H1 (cell line): Measurements from ENCODE around the gene TFF2. TPM values are rescaled to one million over a fixed set of nuclear protein-coding genes. Genes with fewer than 3 reads are reported as not detected.

Experiments
- CTCF ChIA-PET: fragments of 300-600 bp; sonication (Branson Sonifier 250); formaldehyde crosslinking; loops from one replicate; lab custom pipeline; 2021; ENCODE audit not compliant: partially characterized antibody; lab: Charles Lee
- POLR2A ChIA-PET: fragments of 300-600 bp; sonication (Branson Sonifier 250); formaldehyde crosslinking; loops from one replicate; lab custom pipeline; 2021; ENCODE audit warnings: inconsistent platforms; ENCODE audit not compliant: partially characterized antibody; lab: Charles Lee
- DNase-seq, 2 experiments: peaks; one replicate each; pipeline versions ENCODE4 v3.0.0 to v3.0.0-alpha.2; 2010 to 2022; ENCODE audit warnings: low spot score in 2 of 2, low read depth in 1 of 2, mixed read lengths in 1 of 2
- FAIRE-seq: peaks from 2 replicates; lab custom pipeline; 2011; peaks lifted over from hg19 to GRCh38; lab: Jason Lieb, UNC
- H2AFZ ChIP-seq: 2 replicates; pipeline ENCODE4 v1.8.1; 2012; ENCODE audit warnings: low read length, inconsistent platforms
- H2AK5ac ChIP-seq: 2 replicates; pipeline ENCODE4 v1.6.1; 2013; ENCODE audit warnings: low read depth, low read length
- H2BK120ac ChIP-seq: replicated peaks from 2 replicates; pipeline ENCODE3; 2013; ENCODE audit warnings: low read depth, low read length, inconsistent platforms
- H2BK12ac ChIP-seq: 2 replicates; pipeline ENCODE4 v1.6.1; 2013; ENCODE audit warnings: low read depth, low read length
- H2BK15ac ChIP-seq: 2 replicates; pipeline ENCODE4 v1.6.1; 2013; ENCODE audit warnings: low read length
- H2BK20ac ChIP-seq: 2 replicates; pipeline ENCODE4 v1.6.1; 2013; ENCODE audit warnings: low read length
- H2BK5ac ChIP-seq: 2 replicates; pipeline ENCODE4 v1.6.1; 2013; ENCODE audit warnings: low read depth, low read length
- H3K14ac ChIP-seq: 2 replicates; pipeline ENCODE4 v1.6.1; 2013; ENCODE audit warnings: inconsistent platforms; ENCODE audit not compliant: insufficient read length
- H3K18ac ChIP-seq: 2 replicates; pipeline ENCODE4 v1.6.1; 2013; ENCODE audit warnings: low read length; ENCODE audit errors: extremely low read depth
- H3K23ac ChIP-seq: 2 replicates; pipeline ENCODE4 v1.6.1; 2013; ENCODE audit warnings: inconsistent platforms; ENCODE audit not compliant: insufficient read length
- H3K23me2 ChIP-seq: 2 replicates; pipeline ENCODE4 v1.6.1; 2013; ENCODE audit warnings: low read depth, low read length
- H3K27ac ChIP-seq: 2 replicates; pipeline ENCODE4 v1.6.1; 2011; ENCODE audit warnings: low read depth, low read length, inconsistent platforms
- H3K27me3 ChIP-seq, 4 experiments: replicated peaks in 1 of 4; 1 replicate in 1 of 4; 2 replicates in 3 of 4; pipeline versions ENCODE4 v1.6.1 to v1.8.1; 2011 to 2013; ENCODE audit warnings: low read length in 3 of 4, mild to moderate bottlenecking in 3 of 4, inconsistent platforms in 2 of 4, mixed read lengths in 2 of 4, moderate library complexity in 1 of 4; ENCODE audit not compliant: control insufficient read depth in 3 of 4, insufficient read depth in 3 of 4; ENCODE audit errors: extremely low read depth in 1 of 4
- H3K36me3 ChIP-seq, 4 experiments: 2 replicates each; pipeline versions ENCODE4 v1.6.1 to v1.8.1; 2011 to 2013; ENCODE audit warnings: mild to moderate bottlenecking in 4 of 4, low read length in 3 of 4, moderate library complexity in 2 of 4, control low read depth in 1 of 4, inconsistent platforms in 1 of 4; ENCODE audit not compliant: insufficient read depth in 4 of 4, control insufficient read depth in 2 of 4
- H3K4ac ChIP-seq: replicated peaks from 2 replicates; pipeline ENCODE3; 2013; ENCODE audit warnings: low read length, low read depth, mixed read lengths, inconsistent platforms; ENCODE audit not compliant: insufficient read length
- H3K4me1 ChIP-seq, 4 experiments: replicated peaks in 1 of 4; 1 replicate in 1 of 4; 2 replicates in 3 of 4; pipeline versions ENCODE4 v1.6.1 to v1.8.1; 2011 to 2013; ENCODE audit warnings: low read length in 3 of 4, inconsistent platforms in 2 of 4, mixed read lengths in 1 of 4; ENCODE audit not compliant: insufficient read depth in 4 of 4, control insufficient read depth in 3 of 4
- H3K4me2 ChIP-seq, 2 experiments: 2 replicates each; pipeline versions ENCODE4 v1.6.1 to v1.8.1; 2011 to 2013; ENCODE audit warnings: low read depth in 2 of 2, low read length in 2 of 2, control low read depth in 1 of 2, inconsistent platforms in 1 of 2, mild to moderate bottlenecking in 1 of 2; ENCODE audit not compliant: insufficient read depth in 1 of 2
- H3K4me3 ChIP-seq, 4 experiments: fragments of 200-600, 300-600 bp in 1 of 4; sonication (generic), shearing (Covaris generic), sonication (Bioruptor Twin) in 1 of 4; 2 replicates each; pipeline versions ENCODE4 v1.5.1 to v1.8.1; 2011 to 2016; ENCODE audit warnings: low read length in 4 of 4, low read depth in 3 of 4, control low read depth in 2 of 4, inconsistent platforms in 2 of 4, mild to moderate bottlenecking in 2 of 4, mixed read lengths in 1 of 4, moderate library complexity in 1 of 4; ENCODE audit not compliant: insufficient read depth in 2 of 4; ENCODE audit errors: extremely low read depth in 1 of 4
- H3K56ac ChIP-seq: replicated peaks from 2 replicates; pipeline ENCODE3; 2013; ENCODE audit warnings: low read depth, mild to moderate bottlenecking, mixed read lengths, low read length, inconsistent platforms; ENCODE audit not compliant: insufficient read length
- H3K79me1 ChIP-seq: 2 replicates; pipeline ENCODE4 v1.6.1; 2013; ENCODE audit warnings: low read depth, low read length, control low read depth
- H3K79me2 ChIP-seq, 2 experiments: 2 replicates each; pipeline versions ENCODE4 v1.6.1 to v1.8.1; 2012 to 2013; ENCODE audit warnings: low read length in 2 of 2, mild to moderate bottlenecking in 2 of 2, inconsistent platforms in 1 of 2; ENCODE audit not compliant: insufficient read depth in 2 of 2, control insufficient read depth in 1 of 2
- H3K9ac ChIP-seq, 4 experiments: replicated peaks in 1 of 4; 1 replicate in 1 of 4; 2 replicates in 3 of 4; pipeline versions ENCODE4 v1.6.1 to v1.8.1; 2011 to 2013; ENCODE audit warnings: low read depth in 3 of 4, low read length in 3 of 4, control low read depth in 2 of 4, mild to moderate bottlenecking in 2 of 4, moderate library complexity in 2 of 4, inconsistent platforms in 1 of 4; ENCODE audit errors: extremely low read depth in 1 of 4
- H3K9me3 ChIP-seq, 2 experiments: 2 replicates each; pipeline versions ENCODE4 v1.6.1 to v1.8.1; 2012 to 2013; ENCODE audit warnings: mild to moderate bottlenecking in 2 of 2, moderate library complexity in 2 of 2, control low read depth in 1 of 2, inconsistent platforms in 1 of 2, low read depth in 1 of 2, low read length in 1 of 2, mixed read lengths in 1 of 2; ENCODE audit not compliant: insufficient read depth in 2 of 2
- H4K20me1 ChIP-seq, 2 experiments: replicated peaks in 1 of 2; 2 replicates each; pipeline versions ENCODE3 to v1.8.1; 2011 to 2013; ENCODE audit warnings: inconsistent platforms in 2 of 2, low read length in 2 of 2, mild to moderate bottlenecking in 1 of 2; ENCODE audit not compliant: insufficient read depth in 2 of 2, control insufficient read depth in 1 of 2
- H4K5ac ChIP-seq: 2 replicates; pipeline ENCODE4 v1.6.1; 2013; ENCODE audit warnings: low read length, low read depth, mixed read lengths, inconsistent platforms; ENCODE audit not compliant: insufficient read length
- H4K8ac ChIP-seq: 2 replicates; pipeline ENCODE4 v1.8.0; 2013; ENCODE audit warnings: mild to moderate bottlenecking, moderate library complexity, low read length, inconsistent platforms; ENCODE audit not compliant: insufficient read depth; ENCODE audit errors: extremely low read depth
- H4K91ac ChIP-seq: replicated peaks from 2 replicates; pipeline ENCODE3; 2013; ENCODE audit warnings: low read length, mixed read lengths, inconsistent platforms; ENCODE audit not compliant: insufficient read length
- ATF2 ChIP-seq: IDR thresholded peaks from 2 replicates; pipeline ENCODE4 v1.6.1; 2012; ENCODE audit warnings: low read length, inconsistent platforms
- CEBPB ChIP-seq: IDR thresholded peaks from 2 replicates; pipeline ENCODE4 v1.6.1; 2012; ENCODE audit warnings: low read depth, low read length
- JUN ChIP-seq: IDR thresholded peaks from 2 replicates; pipeline ENCODE4 v1.6.1; 2011; ENCODE audit warnings: low read depth, mild to moderate bottlenecking, improper control_type of control experiment, low read length
- JUND ChIP-seq: IDR thresholded peaks from 2 replicates; pipeline ENCODE4 v1.6.1; 2011; ENCODE audit warnings: mild to moderate bottlenecking, improper control_type of control experiment, low read length
- KDM5A ChIP-seq: fragments of 200-600 bp; IDR thresholded peaks from 2 replicates; pipeline ENCODE4 v1.7.1; 2012; ENCODE audit warnings: mild to moderate bottlenecking, low read length, inconsistent platforms, mixed read lengths
- POLR2A ChIP-seq, 2 experiments: IDR thresholded peaks; 1 replicate in 1 of 2; 2 replicates in 1 of 2; pipeline ENCODE4 v1.6.1; 2011; ENCODE audit warnings: low read depth in 2 of 2, low read length in 2 of 2, mild to moderate bottlenecking in 2 of 2; ENCODE audit errors: control extremely low read depth in 1 of 2
- RFX5 ChIP-seq: IDR thresholded peaks from 2 replicates; pipeline ENCODE4 v1.6.1; 2011; ENCODE audit warnings: low read depth, low read length, improper control_type of control experiment, borderline replicate concordance
- SIRT6 ChIP-seq: IDR thresholded peaks from one replicate; pipeline ENCODE4 v1.7.1; 2012; ENCODE audit warnings: low read length, inconsistent platforms
- SP1 ChIP-seq: IDR thresholded peaks from 2 replicates; pipeline ENCODE4 v1.6.1; 2011; ENCODE audit warnings: low read depth, low read length
- SUZ12 ChIP-seq: fragments of 200-600 bp; sonication (generic); IDR thresholded peaks from 2 replicates; pipeline ENCODE4 v1.6.1; 2012; ENCODE audit warnings: mild to moderate bottlenecking, inconsistent platforms, low read length, moderate library complexity, mixed read lengths
- WGBS, 2 experiments: shearing (Covaris generic) in 1 of 2; methylation state at CpG; one replicate each; pipeline versions ENCODE4 v1.1.6 to v1.1.7; 2013 to 2015; ENCODE audit warnings: low lambda C conversion rate in 2 of 2, mixed read lengths in 2 of 2, inconsistent platforms in 1 of 2, low coverage in 1 of 2, missing lambda C conversion rate in 1 of 2; ENCODE audit not compliant: insufficient replicate concordance in 2 of 2, insufficient coverage in 1 of 2, insufficient read length in 1 of 2; ENCODE audit errors: extremely low coverage in 1 of 2, missing lambda C conversion rate in 1 of 2; 5-methylcytosine and 5-hydroxymethylcytosine counted together
- polyA plus RNA-seq, 7 experiments: library from polyadenylated mRNA; depleted of rRNA in 3 of 7; stranded (reverse) in 5 of 7; unstranded in 2 of 7; fragments of >200 nt in 5 of 7; fragments of 200-250 nt in 2 of 7; gene quantifications; 1 replicate in 5 of 7; 2 replicates in 1 of 7; 4 replicates in 1 of 7; pipeline versions ENCODE4 v1.2.1 to v1.2.3, GENCODE V29; 2011 to 2013; ENCODE audit warnings: missing spikeins in 2 of 7, mixed read lengths in 2 of 7
- total RNA-seq: library from RNA; stranded (reverse); fragmentation: NEBNext Ultra II Directional; extraction: Animal tissue kit (Norgen Biotek cat#: 25700); gene quantifications from 2 replicates; pipeline ENCODE4 v1.2.1, GENCODE V29; 2021

TFF2 gene
- total and polyA plus RNA-seq, 2 of the 8 experiments (the other 6 are each of a cell fraction or from before 2014, with no cell fraction given): not detected

GRCh38 chr21:42365770-42366169 is 15.0 kb upstream of the TFF2 start:
- Histone ChIP-seq H3K23me2 (no peaks in the 10 kb centered on the region), H3K14ac (no peak overlapping the region), H3K27ac (no peak overlapping the region), H3K9me3 (no peaks in the 10 kb centered on the region), H4K5ac (no peak overlapping the region), H3K56ac (no peak overlapping the region), H4K8ac (no peak overlapping the region), H2BK5ac (no peak overlapping the region), H3K9ac (no peak overlapping the region), H3K4me1 (no peaks in the 10 kb centered on the region; a peak in 3 of 7 replicates), H2BK15ac (no peak overlapping the region), H2AK5ac (no peak overlapping the region), H3K79me2 (no peaks in the 10 kb centered on the region), H2BK120ac (no peak overlapping the region), H2AFZ (no peak overlapping the region), H2BK20ac (no peak overlapping the region), H3K18ac (no peak overlapping the region), H4K91ac (peak overlapping the region; percentile 58), H3K23ac (no peak overlapping the region), H3K79me1 (no peaks in the 10 kb centered on the region), H3K4ac (no peak overlapping the region), H3K27me3 (peaks cover 0 to under 1% (median 0%) of the 10 kb centered on the region in 4 experiments; a peak in 1 of 7 replicates), H2BK12ac (no peak overlapping the region), H3K36me3 (no peaks in the 10 kb centered on the region), H3K4me3 (no peak overlapping the region), H4K20me1 (no peaks in the 10 kb centered on the region), H3K4me2 (no peak overlapping the region)
- no peak for FAIRE-seq
- WGBS, 2 experiments: 75% methylated on average over 6 of the region's 6 CpGs; no CpG with 5 or more reads in 1 of the 2 experiments
- ChIA-PET CTCF (no interaction called here), POLR2A (no interaction called here)
- DNase-seq: no peak
- no peak for TF ChIP-seq CEBPB
- TF ChIP-seq JUN: no peak
- no peak for TF ChIP-seq SP1
- TF ChIP-seq RFX5: no peak
- no peak for TF ChIP-seq JUND
- no peak for TF ChIP-seq KDM5A
- TF ChIP-seq ATF2: no peak
- no peak for TF ChIP-seq POLR2A (IDR thresholded peaks at IDR 0.05; ENCODE audit: control extremely low read depth in 1 of 2, low read depth in 2 of 2, low read length in 2 of 2)
- TF ChIP-seq SIRT6: no peak
- TF ChIP-seq SUZ12: no peak
